Stimulated activated CD8-positive, alpha-beta memory T cell treated with anti-CD3 and anti-CD28 coated beads, Interleukin-4, amount 100 ng/mL, for 1 hour (primary cell): Measurements from ENCODE around the gene MCF2L.

Experiments used
- DNase-seq, 2 donors: peaks; one replicate each; pipeline ENCODE4 v3.0.0-alpha.2; 2020; ENCODE audit warnings: low read depth in 2 of 2, low spot score in 1 of 2

Gene MCF2L

DNA sequence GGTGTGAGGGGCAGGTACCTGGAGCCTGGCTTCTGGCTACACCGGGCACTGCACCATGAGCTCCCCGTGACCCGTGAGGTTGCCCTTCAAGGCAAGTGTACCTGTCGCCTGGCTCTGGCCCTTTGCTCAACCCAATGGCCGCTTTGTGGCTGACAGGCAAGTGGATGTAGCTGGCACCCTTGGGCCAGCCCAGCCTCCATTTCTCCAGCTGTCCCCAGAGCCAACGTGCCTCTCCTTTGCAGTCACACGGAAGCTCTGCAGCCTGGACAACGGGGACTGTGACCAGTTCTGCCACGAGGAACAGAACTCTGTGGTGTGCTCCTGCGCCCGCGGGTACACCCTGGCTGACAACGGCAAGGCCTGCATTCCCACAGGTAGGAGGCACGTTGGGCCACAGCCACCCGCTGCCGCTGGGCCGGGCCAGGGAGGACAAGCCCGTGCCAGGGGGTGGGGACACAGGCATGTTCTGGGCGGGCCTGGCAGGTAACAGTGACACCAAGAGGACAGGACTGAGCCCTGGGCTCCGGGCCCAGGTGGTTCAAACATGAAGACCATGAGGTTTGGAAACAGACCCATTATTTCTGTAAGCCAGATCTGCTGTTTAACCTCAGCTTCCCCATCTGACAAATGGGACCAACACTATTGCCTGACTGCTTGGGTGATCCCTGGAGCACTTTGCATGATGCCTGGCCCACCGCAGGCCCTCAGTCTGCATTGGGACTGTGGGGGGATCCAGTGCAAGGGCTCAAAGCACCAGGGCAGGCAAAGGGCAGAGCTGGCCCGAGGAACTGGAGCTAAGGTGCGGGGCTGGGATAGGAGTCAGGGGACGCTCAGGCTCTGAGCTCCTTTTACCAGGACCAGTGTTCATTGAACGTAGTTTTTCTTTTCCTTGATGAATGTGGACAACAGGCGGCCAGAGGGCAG is 171.9 kb downstream of the MCF2L start:
- DNase-seq, result no peak

GRCh38 chr13:113141601-113141970 is 172.6 kb downstream of the MCF2L start:
- no peak for DNase-seq

- no peak for DNase-seq
Observed at GRCh38 chr13:113142876-113143275, 173.9 kb downstream of the MCF2L start.

DNA sequence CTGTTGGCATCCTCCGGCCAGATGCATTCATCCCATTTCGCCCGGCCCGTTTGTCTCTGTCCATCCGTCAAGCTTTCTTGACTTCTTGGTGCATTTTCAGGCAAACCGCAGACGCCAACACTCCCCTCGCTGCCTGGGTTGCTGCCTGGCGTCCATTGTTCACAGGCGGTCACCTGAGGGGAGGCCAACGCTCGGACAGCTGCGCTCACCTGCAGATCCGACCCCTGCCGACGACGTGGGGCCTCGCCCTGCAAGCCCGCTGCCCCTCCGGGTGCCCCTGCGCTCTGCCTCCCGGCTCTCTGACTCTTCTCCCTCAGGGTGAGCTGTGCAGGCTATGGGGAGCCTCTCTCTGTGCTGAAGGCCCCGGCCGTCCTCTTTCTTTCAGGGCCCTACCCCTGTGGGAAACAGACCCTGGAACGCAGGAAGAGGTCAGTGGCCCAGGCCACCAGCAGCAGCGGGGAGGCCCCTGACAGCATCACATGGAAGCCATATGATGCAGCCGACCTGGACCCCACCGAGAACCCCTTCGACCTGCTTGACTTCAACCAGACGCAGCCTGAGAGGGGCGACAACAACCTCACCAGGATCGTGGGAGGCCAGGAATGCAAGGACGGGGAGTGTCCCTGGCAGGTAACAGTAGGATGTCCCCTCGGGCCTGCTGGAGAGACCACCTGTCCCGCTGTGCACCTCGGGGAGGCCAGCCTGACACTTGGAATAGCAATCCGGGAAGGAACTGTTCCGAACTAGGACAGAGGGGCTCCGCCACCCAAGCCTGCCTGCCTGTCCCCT is 174.6 kb downstream of the MCF2L start:
- DNase-seq, result no peak

GRCh38 chr13:113144255-113144629 is 175.2 kb downstream of the MCF2L start:
- DNase-seq, result no peak

GRCh38 chr13:113145496-113145895 is 176.5 kb downstream of the MCF2L start:
- no peak for DNase-seq

- no peak for DNase-seq
Observed at GRCh38 chr13:113145911-113146598, 177.0 kb downstream of the MCF2L start.

DNA sequence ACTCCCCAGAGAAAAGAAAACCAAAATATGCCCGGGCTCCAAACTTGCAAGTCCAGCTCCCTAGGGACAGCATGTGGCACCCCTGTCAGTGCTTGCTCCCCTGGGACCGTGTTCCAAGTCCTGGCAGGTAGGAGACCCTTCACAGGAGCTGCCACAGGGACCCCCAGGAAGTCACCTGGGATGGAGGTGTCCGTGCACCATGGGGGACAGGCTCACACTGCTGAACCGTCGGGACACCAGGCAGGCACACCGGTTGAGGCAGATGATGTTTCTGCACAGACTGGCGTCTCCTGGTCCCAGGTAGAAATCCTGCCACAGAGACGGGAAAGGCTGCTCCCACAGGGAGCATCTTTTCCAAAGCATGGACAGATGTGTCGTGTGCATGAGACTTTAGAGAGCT is 177.7 kb downstream of the MCF2L start:
- DNase-seq, result no peak

- DNase-seq, result no peak
Observed at GRCh38 chr13:113147206-113147605, 178.2 kb downstream of the MCF2L start.

GRCh38 chr13:113148407-113148806 is 179.4 kb downstream of the MCF2L start:
- no peak for DNase-seq

- no peak for DNase-seq
Observed at GRCh38 chr13:113148940-113149503, 180.0 kb downstream of the MCF2L start.
